Measurements from ENCODE around the gene TCF7L2.

TCF7L2 gene

GRCh38 chr10:113021268-113022040 lies 71.4 kb downstream of the TCF7L2 start:
- DNase-seq (ENCODE audit: low read depth in 2 of 2) = no peak

GRCh38 chr10:113022265-113022664 lies 72.2 kb downstream of the TCF7L2 start:
- DNase-seq (ENCODE audit: low read depth in 2 of 2) = no peak

DNA sequence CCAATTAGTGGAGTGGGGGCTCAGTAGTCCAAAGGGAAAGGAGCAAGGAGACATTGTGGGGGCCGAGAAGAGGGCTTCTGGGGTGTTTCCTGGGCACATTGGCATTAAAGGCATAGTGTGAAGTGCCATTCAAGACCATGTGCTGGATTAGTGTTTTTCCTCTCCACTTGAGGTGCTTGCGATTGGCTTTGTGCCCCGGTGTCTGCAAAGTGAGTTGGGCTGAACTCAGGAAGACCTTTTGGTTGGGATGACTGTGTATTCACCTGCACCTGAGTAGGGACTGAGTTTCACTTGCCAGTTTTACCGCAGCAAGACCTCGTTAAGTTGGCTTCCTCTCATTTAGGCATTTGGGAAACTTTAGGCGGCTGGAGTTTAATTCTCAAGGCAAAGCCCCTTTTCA lies 73.0 kb downstream of the TCF7L2 start:
- DNase-seq (ENCODE audit: low read depth in 2 of 2) = no peak

GRCh38 chr10:113024930-113025329 lies 74.9 kb downstream of the TCF7L2 start:
- no peak for DNase-seq (ENCODE audit: low read depth in 2 of 2)

DNA sequence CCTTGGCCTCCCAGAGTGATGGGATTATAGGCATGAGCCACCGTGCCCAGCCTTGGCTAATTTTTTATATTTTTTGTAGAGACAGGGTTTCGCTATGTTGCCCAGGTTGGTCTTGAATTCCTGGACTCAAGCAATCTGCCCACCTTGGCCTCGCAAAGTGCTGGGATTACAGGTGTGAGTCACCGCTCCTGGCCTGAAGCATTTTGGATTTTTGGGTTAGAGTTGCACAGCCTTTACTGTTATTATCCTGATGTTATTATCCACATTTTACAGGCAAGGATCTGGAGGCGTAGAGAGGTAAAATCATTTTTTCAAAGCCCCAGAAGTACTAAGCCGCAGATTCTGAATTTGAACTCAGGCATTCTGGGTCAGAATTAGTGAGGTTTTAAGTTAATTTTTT lies 75.4 kb downstream of the TCF7L2 start:
- no peak for DNase-seq (ENCODE audit: low read depth in 2 of 2)

DNA sequence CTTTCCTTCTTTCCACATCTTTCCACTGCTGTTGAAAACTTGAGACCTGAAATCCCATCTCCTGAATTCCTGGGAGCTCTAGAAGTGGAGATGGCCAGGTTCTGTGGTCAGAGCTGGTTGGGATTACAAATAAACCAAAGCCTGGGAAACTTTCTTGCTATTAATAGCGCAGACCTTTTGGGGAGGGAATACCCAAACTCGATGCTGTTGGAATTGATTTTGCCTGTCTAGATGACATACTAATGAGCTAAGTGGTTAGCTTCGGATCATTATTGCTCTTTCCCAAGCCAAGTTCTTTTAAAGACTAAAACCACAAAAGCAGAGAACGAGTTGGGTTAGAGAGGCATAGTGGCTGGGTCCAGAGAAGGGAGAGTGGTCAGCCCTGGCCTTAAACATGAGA lies 76.6 kb downstream of the TCF7L2 start:
- no peak for DNase-seq (ENCODE audit: low read depth in 2 of 2)

DNA sequence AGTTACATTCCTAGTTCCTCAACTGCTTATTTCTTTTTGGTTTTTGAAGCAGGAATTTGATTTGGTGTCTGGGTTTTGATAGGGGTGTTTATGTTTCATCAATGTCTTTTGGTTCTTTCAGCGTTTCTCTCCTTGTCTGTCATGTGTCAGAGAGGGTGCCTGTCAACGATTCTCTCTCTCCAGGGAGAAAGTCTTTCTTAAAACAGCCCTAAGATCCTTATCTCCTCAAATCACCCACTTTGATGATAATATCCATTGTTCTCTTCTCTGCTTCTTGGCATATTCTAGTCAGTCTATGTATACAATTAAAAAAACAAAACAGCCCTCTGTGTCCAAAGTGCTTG lies 77.2 kb downstream of the TCF7L2 start:
- DNase-seq (ENCODE audit: low read depth in 2 of 2) = no peak

- no peak for DNase-seq (ENCODE audit: low read depth in 2 of 2)
These were observed 77.8 kb downstream of the TCF7L2 start for GRCh38 chr10:113027574-113028455.

DNA sequence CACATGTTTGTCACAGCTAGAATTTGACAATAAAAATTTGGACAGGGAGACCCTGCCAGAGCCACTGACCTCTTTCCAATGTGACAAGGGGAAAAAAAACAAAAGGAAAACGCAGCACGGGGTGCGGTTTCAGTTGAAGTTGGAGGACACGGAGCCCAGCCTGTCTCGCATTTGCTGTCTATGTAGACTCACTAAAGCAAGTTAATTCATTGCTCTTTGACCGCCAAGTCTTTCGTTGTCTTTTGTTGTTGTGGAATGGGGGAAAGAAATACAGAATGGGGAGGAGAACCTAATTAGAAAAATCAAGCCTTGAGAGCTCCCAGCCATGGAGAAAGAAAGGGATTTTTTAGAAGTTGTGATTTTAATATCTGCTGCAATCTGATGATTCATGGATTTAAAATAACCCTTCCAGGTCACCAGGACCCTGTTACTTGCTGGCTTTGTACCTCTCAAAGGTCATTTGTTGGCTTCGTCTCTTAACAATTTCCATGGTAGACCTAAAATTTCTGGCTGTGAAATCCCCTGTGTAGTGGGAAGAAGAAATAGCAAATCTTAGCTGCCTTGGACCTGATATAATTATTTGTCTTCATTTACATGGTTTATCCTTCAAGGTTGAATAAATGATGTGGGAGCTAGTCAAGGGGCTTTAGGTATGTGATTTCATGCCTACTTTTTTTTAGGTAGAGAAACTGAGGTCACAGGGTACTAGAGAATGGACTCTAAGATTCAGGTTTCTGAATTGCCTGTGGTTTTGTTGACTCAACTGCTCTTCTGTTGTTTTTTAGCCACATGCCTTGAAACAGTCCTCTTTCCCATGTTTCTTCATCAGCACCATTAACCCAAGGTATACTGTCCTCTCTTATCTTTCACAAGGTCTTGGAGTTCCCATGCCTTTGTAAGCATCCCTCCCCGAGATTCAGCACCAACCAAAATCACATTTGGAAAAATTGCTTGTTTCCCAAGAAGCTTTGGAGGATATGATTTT lies 78.7 kb downstream of the TCF7L2 start:
- DNase-seq (ENCODE audit: low read depth in 2 of 2) = no peak

DNA sequence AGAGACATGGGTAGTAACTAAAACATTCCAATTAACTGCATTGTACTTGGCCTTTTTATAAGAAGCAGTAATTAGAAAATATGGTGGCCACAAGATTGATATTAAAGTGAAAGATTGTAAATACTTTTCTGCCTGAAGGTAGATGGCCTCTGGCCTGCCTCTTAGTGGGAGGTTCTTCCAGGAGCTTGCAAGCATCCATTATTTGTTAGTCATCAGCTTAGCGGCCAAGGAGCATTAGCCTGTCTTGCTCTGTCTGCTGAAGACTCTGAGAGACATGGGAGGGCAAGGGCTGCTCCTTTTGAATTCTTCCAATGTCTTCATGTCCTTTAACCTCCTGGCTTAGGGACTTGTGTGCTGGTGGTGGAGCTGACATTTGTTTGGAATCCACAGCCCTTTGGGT lies 80.4 kb downstream of the TCF7L2 start:
- no peak for DNase-seq (ENCODE audit: low read depth in 2 of 2)

DNA sequence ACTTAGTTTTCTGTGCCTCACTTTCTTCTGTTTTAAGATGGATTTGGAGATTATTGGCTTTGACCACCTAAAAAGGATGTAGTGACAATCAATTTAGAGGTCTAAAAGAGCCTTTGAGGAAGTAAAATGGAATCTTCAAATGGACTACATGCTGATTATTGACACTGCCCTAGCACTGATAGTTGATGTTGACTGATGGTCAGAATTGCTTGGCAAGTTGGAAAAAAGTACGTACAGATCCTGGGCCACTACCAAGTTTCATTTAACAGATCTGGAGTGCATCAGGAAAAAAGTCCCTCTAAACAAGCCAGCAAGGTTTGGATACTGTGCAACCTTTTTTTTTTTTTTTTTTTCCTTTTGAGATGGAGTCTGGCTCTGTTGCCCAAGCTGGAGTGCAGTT lies 81.1 kb downstream of the TCF7L2 start:
- no peak for DNase-seq (ENCODE audit: low read depth in 2 of 2)

- DNase-seq (ENCODE audit: low read depth in 2 of 2) = no peak
These were observed 83.9 kb downstream of the TCF7L2 start for GRCh38 chr10:113033991-113034390.

GRCh38 chr10:113035732-113036312 lies 85.8 kb downstream of the TCF7L2 start:
- no peak for DNase-seq (ENCODE audit: low read depth in 2 of 2)

DNA sequence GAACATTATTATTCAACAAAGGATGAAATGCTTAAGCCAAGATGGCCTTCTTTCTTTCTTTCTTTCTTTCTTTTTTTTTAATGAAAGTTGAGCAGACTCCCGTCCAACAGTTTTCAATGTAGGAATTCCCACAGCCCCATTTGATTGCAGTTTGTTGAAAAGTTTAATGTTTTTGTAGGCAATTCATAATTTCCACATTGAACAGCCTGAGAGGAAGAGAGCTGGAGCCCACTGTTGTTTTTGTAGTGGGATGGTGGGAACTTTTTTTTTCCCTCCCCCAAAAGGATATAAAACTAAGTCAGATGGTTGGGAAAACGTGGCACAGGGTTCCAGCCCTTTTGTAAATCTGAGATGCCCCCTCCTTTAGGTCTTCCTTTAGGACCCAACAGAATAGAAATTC lies 86.6 kb downstream of the TCF7L2 start:
- DNase-seq (ENCODE audit: low read depth in 2 of 2) = no peak

DNA sequence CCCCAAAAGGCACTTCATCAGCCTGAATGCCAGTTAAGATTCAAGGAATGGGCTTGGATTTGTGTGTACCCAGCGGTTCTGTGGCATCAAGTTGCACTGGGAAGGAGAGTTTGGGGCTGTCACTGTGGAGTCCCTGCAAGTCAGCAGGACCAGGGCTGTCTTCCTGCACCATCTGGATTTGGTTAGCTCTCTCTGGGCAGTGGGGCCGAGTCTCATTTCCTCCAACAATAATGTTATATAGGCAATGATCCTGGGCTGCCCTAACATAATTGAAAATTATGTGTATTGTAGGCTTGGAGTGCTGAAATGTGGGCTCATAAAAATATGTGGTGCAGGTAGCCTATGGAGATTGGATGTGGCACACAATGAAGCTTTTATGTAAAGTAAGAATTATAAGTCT lies 87.2 kb downstream of the TCF7L2 start:
- DNase-seq (ENCODE audit: low read depth in 2 of 2) = no peak

DNA sequence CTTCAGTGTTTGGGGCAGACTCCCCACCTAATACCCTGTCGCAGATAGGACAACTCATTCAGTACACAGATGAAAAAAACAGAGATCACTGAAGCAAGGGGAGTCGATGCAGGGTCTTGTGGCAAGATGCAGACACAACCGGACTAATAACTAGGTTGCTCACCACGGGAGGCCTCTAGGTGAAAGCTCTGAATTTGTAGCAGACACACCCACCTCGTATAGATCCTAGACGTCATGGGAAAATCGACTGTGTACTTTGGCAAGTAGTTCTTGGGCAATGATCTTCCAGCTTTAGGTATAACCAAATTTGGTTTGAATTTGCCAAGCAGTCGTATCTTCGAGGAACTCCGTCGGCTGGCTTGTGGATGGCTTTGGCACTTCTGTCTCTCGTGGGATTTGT lies 88.1 kb downstream of the TCF7L2 start:
- no peak for DNase-seq (ENCODE audit: low read depth in 2 of 2)

DNA sequence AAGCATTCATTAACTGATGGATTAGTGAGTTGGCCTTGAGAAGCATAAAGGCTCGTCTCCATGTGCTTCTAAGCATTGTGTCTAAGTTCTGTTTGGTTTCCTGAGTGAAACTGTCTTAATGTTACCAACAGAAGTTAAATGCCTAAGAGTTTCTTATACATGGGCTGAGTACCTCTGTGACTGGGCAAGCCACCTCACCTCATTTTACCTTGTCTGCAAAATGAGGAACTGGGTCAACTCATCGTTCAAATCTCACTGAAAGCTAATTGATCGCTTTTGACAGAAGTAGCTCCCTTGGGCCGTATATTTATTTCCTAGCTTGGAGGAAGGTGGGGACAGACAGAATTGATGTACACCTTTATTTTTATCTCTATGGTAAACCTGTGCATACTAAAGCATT lies 88.9 kb downstream of the TCF7L2 start:
- no peak for DNase-seq (ENCODE audit: low read depth in 2 of 2)

- no peak for DNase-seq (ENCODE audit: low read depth in 2 of 2)
These were observed 91.3 kb downstream of the TCF7L2 start for GRCh38 chr10:113041324-113041723.

- no peak for DNase-seq (ENCODE audit: low read depth in 2 of 2)
These were observed 92.0 kb downstream of the TCF7L2 start for GRCh38 chr10:113041841-113042750.

- no peak for DNase-seq (ENCODE audit: low read depth in 2 of 2)
These were observed 92.8 kb downstream of the TCF7L2 start for GRCh38 chr10:113042868-113043267.

All from stimulated activated CD4-positive, alpha-beta T cell treated with anti-CD3 and anti-CD28 coated beads, Interleukin-1b, Interleukin-23, amount 100 ng/mL, for 4 hours (primary cell).